HG02642 (cell line): ENCODE measurements around the gene GPC6.

Source experiments
- ATAC-seq: cut with Tn5 transposase; IDR thresholded peaks from one replicate; pipeline ENCODE4 v1.9.1; 2021; ENCODE audit warnings: mild to moderate bottlenecking; ENCODE audit not compliant: unreplicated experiment, poor library complexity

Gene GPC6

GRCh38 chr13:94053986-94054593, 827.5 kb downstream of the GPC6 start:
- no peak for ATAC-seq

- ATAC-seq: no peak
These were observed 829.9 kb downstream of the GPC6 start for GRCh38 chr13:94056362-94056990.

- no peak for ATAC-seq
These were observed 831.1 kb downstream of the GPC6 start for GRCh38 chr13:94057618-94058186.

GRCh38 chr13:94058821-94059360, 832.3 kb downstream of the GPC6 start:
- ATAC-seq: no peak

- no peak for ATAC-seq
These were observed 834.7 kb downstream of the GPC6 start for GRCh38 chr13:94061301-94061700.

GRCh38 chr13:94063096-94063495, 836.5 kb downstream of the GPC6 start:
- no peak for ATAC-seq

GRCh38 chr13:94063848-94064247, 837.2 kb downstream of the GPC6 start:
- no peak for ATAC-seq

- no peak for ATAC-seq
These were observed 839.1 kb downstream of the GPC6 start for GRCh38 chr13:94065741-94066140.

- no peak for ATAC-seq
These were observed 846.6 kb downstream of the GPC6 start for GRCh38 chr13:94073007-94073744.

GRCh38 chr13:94079876-94080275, 853.3 kb downstream of the GPC6 start:
- no peak for ATAC-seq

GRCh38 chr13:94080527-94080926, 853.9 kb downstream of the GPC6 start:
- no peak for ATAC-seq

- no peak for ATAC-seq
These were observed 860.5 kb downstream of the GPC6 start for GRCh38 chr13:94087100-94087499.

- ATAC-seq: no peak
These were observed 862.1 kb downstream of the GPC6 start for GRCh38 chr13:94088742-94089141.

- no peak for ATAC-seq
These were observed 864.3 kb downstream of the GPC6 start for GRCh38 chr13:94090773-94091480.

- ATAC-seq: no peak
These were observed 867.2 kb downstream of the GPC6 start for GRCh38 chr13:94093652-94094315.

- ATAC-seq: no peak
These were observed 883.2 kb downstream of the GPC6 start for GRCh38 chr13:94109715-94110374.

- no peak for ATAC-seq
These were observed 885.6 kb downstream of the GPC6 start for GRCh38 chr13:94112227-94112626.

- ATAC-seq: no peak
These were observed 886.1 kb downstream of the GPC6 start for GRCh38 chr13:94112731-94113130.

GRCh38 chr13:94113245-94113644, 886.6 kb downstream of the GPC6 start:
- ATAC-seq: no peak
